Measurements from ENCODE around the gene MYO5C.

The MYO5C gene

DNA sequence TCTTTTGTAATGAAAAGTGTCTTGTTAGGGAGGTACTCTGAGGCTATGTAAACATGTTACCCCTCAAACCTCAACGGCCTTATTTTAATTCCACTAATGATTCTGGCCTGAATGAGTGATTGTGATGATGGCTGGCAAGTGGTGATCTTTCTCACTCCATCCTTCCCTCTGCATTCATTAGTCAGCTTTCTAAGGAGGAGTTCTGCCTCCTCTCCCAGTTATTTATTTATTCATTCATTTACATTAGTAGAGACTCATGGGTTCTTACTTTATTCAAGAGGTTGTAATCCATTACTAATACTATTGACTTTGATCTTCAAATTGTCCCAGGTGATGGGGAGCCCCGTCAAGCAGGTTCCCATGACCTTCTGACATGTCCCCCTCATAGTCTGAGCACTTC is 139.7 kb downstream of the MYO5C start:
- Histone ChIP-seq H3K9me3 (no peaks in the 10 kb centered on the region), H3K27me3 (no peaks in the 10 kb centered on the region), H3K36me3 (peaks cover 3 to 39% (median 25%) of the 10 kb centered on the region in 3 donors), H3K4me3 (no peak overlapping the region), H3K4me1 (no peaks in the 10 kb centered on the region), H3K27ac (no peak overlapping the region)
- no peak for TF ChIP-seq CTCF (IDR thresholded peaks at IDR 0.05)
- intact Hi-C loops (cut with DNase I; ENCODE audit: low total_unique reads), result no loop called here
- DNase-seq, result no peak

DNA sequence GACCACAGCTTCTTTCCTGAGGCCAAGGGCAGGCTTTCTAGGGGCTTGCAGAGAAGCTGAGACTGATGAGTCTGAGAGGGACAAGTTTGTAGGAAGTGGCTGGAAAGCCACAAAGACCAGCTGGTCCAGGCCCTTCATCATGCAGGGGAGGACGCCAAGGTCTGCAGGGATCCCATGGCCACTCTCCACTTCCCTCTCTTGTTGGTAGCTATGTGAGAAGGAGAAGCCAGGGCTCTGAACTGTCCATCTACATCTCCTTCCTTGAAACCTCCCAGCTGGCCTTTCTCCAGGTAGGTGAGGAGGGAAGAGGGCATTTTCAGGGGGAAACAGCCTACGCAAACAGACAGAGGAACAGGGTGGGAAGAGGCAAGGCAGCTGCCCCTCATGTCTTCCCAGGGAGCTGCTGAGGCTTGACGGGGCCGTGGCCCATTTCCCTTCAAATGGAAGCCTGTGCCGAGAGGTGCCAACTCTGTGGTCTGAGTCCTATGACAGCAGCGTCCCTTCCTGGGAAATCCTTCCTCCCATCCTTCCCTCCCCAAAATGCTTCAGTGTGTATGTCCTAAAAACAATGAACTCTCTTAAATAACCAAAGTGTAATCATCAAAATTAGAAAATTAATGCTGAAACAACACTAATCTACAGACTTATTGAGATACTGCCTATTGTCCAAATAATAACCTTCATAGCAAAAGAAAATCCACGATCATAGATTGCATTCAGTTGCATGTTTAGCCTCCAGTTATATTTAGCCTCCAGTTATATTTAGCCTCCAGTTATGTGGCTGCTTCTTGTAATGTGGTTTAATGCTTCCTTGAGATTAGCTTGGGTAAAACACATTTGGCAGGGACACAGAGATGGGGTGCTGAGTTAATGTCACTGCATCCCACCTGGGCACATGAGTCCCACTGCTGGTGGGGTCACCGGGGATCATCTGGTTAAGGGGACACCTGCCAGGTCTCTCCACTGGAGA is 140.4 kb downstream of the MYO5C start:
- no peaks in the 10 kb centered on the region for H3K9me3 ChIP-seq
- intact Hi-C loops (cut with DNase I; ENCODE audit: low total_unique reads), result no loop called here
- H3K4me3 ChIP-seq, result no peak overlapping the region
- DNase-seq, result no peak
- H3K4me1 ChIP-seq, result no peaks in the 10 kb centered on the region
- no peak overlapping the region for H3K27ac ChIP-seq
- peaks cover 3 to 46% (median 29%) of the 10 kb centered on the region in 3 donors for H3K36me3 ChIP-seq
- no peaks in the 10 kb centered on the region for H3K27me3 ChIP-seq
- no peak for TF ChIP-seq CTCF (IDR thresholded peaks at IDR 0.05)

DNA sequence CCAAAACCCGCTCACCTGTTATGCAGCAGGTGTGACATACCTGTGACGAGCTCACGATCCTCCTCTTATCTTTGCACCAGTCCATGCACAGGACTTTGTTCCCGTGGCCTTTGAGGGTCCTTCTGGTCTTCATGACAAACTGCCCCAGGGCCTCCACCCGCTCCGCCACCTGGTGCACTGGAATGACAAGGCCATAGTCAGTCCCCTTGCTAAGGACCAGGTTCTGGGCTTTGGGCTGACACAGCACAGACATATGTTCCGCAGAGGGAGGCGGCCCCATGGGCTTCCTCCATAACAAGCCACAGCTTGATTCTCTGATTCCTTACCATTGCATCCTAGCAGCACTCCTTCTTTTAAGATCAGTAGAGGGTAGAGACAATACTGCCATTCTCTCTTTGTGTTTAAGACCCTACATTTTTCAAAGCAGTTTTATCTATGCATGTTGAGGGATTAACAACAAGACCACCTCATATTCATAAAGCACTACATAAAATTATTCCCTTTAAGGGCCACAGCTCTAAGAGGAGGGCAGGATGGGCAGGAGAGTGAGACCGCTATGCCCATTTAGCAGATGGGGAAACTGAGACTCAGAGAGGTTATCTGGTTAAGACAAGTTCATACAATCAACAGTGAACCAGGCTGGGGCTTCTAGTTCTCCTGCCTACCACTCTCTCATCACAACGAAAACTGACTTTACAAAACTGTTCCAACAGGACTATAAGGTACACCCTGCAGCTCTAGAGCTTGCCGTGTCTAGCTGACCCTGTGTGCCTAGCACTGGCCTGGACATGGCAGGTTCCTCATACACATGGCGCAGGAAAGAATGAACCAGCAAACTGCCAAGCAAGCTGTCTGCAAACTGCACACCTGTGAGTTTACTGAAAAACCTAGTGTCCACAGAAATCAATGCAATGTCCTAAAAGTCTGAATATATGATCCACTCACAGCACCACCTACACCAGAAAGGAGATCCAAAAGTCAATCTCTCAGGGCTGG is 141.4 kb downstream of the MYO5C start:
- no peak for TF ChIP-seq CTCF (IDR thresholded peaks at IDR 0.05)
- intact Hi-C loops (cut with DNase I; ENCODE audit: low total_unique reads), result no loop called here
- no peak for DNase-seq
- H3K27ac ChIP-seq, result no peak overlapping the region
- no peaks in the 10 kb centered on the region for H3K4me1 ChIP-seq
- H3K4me3 ChIP-seq, result no peak overlapping the region
- H3K27me3 ChIP-seq, result no peaks in the 10 kb centered on the region
- H3K36me3 ChIP-seq, result peaks cover 9 to 48% (median 32%) of the 10 kb centered on the region in 3 donors
- no peaks in the 10 kb centered on the region for H3K9me3 ChIP-seq

DNA sequence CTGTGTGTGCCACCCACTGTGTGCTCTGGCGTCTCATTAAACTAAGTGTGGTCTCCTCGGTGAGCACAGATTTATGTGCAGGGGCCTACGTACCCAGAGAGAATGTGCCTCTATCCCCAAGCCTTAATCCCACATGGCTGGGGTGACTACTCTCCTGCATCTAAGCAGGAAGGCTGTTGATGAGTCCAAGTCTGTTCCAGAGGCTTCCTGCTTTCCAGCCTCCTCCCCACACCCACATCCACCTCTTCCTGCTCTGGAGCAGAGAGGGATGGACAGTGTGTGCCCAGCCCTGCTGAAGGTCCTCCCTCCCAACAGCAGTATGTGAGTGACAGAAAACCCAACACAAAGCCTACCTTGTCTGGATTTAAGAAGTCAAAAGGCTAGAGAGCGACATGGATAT is 144.3 kb downstream of the MYO5C start:
- Histone ChIP-seq H3K9me3 (no peaks in the 10 kb centered on the region), H3K4me1 (no peaks in the 10 kb centered on the region), H3K27ac (no peak overlapping the region), H3K36me3 (peaks cover 17 to 73% (median 40%) of the 10 kb centered on the region in 3 donors), H3K4me3 (no peak overlapping the region), H3K27me3 (no peaks in the 10 kb centered on the region)
- TF ChIP-seq CTCF (IDR thresholded peaks at IDR 0.05), result no peak
- intact Hi-C loops (cut with DNase I; ENCODE audit: low total_unique reads), result no loop called here
- no peak for DNase-seq

DNA sequence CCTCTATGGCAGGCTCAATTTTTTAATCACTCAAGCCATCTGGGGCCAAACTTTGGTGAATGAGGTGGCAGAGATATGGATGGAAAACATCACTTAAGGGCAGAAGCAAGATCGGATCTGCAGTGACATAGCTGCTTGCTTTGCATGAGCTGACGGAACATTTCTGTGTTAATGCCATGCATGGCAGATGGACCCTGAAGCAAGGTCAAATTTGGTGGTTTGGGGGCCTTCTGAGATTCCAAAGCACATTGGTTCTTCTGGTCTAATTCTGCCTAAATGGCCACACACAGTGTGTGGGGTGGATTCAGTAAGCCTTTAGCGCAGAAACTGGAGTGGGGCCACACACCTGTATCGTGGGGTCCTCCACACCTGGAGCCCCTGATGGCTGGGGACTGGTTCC is 144.7 kb downstream of the MYO5C start:
- Histone ChIP-seq H3K27ac (no peak overlapping the region), H3K27me3 (no peaks in the 10 kb centered on the region), H3K4me1 (no peaks in the 10 kb centered on the region), H3K36me3 (peaks cover 21 to 77% (median 43%) of the 10 kb centered on the region in 3 donors), H3K4me3 (no peak overlapping the region), H3K9me3 (no peaks in the 10 kb centered on the region)
- DNase-seq, result no peak
- intact Hi-C loops (cut with DNase I; ENCODE audit: low total_unique reads), result no loop called here
- TF ChIP-seq CTCF (IDR thresholded peaks at IDR 0.05), result no peak

Measured in tibial artery (tissue), 4 donors.